MM.1S (cell line): ENCODE measurements around the gene CDK17.

ENCODE experiments used
- CTCF ChIP-seq: fragments of 300-600 bp; sonication (generic); IDR thresholded peaks from 2 replicates; pipeline ENCODE4 v1.5.1; 2016; ENCODE audit warnings: antibody characterized with exemption, low read length, mixed read lengths
- EZH2 ChIP-seq: fragments of 300-600 bp; sonication (generic); optimal IDR thresholded peaks from 2 replicates; pipeline ENCODE3; 2017; ENCODE audit warnings: low read depth, mild to moderate bottlenecking, antibody characterized with exemption, low read length, mixed read lengths
- EZH2phosphoT487 ChIP-seq: fragments of 300-600 bp; sonication (generic); IDR thresholded peaks from 2 replicates; pipeline ENCODE4 v1.6.1; 2018; ENCODE audit warnings: antibody characterized with exemption, low read length

GRCh38 chr12:96335270-96335669 lies 65.0 kb downstream of the CDK17 start:
- TF ChIP-seq CTCF (no peak), EZH2 (no peak), EZH2phosphoT487 (no peak)
